Measurements from ENCODE around the gene RFPL3.

RFPL3 gene

DNA sequence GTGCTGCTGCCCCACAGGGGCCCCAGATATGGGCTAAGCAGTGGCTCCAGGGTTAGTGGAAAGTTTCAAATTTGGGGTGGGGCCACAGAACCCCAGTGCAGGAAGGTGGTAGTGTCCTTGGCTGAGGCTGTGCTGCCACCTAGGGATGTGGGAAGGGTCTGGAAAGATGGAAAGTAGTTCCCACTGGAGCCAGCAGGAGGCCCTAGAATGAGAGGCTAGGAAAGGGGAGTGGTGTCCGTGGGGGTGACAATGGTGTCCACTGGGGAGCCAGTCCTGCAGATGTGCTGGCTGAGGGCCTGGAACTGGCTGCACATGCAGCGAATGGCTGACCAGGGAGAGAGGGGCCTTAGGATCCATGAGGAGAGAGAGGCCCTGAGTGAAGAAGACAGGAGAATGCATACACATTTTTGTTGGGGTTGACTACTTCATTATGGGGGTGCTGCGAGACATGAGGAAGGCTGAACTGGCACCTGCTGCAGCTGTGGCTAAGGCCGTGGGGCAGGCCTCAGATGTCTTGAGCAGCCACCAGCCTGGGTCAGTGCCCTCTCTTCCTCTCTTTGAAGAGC, 21.1 kb downstream of the RFPL3 start:
- WGBS, result 57% methylated on average over 4 of the region's 4 CpGs
- DNase-seq, result peak; percentile 47
- Histone ChIP-seq H3K18ac (ENCODE audit: low read depth in 1 of 2, low read length in 2 of 2) (no peak overlapping the region), H3K4me3 (ENCODE audit: insufficient read depth in 1 of 2, low read depth in 1 of 2, low read length in 2 of 2) (no peak overlapping the region), H4K91ac (ENCODE audit: low read length) (no peak overlapping the region), H3K4me1 (ENCODE audit: control insufficient read depth, insufficient read depth, low read depth, low read length) (no peaks in the 10 kb centered on the region), H2BK15ac (ENCODE audit: low read depth, poor library complexity, severe bottlenecking) (no peak overlapping the region), H3K27ac (ENCODE audit: low read length, poor library complexity, severe bottlenecking) (no peak overlapping the region), H3K4ac (ENCODE audit: low read depth in 1 of 2, low read length in 2 of 2) (no peak overlapping the region), H3K79me1 (replicated peaks; ENCODE audit: low read length, poor library complexity, severe bottlenecking) (no peaks in the 10 kb centered on the region), H4K8ac (ENCODE audit: low read length) (no peak overlapping the region), H3K4me2 (ENCODE audit: low read length, poor library complexity, severe bottlenecking) (no peak overlapping the region), H2BK5ac (ENCODE audit: low read depth, low read length, poor library complexity, severe bottlenecking) (no peak overlapping the region), H2AK5ac (ENCODE audit: low read length, severe bottlenecking) (no peak overlapping the region), H2AFZ (ENCODE audit: low read depth, low read length) (no peak overlapping the region), H3K9ac (ENCODE audit: low read length) (no peak overlapping the region), H3K14ac (ENCODE audit: low read length in 2 of 2) (peak overlapping the region in 1 of 2 experiments; percentile 7), H3K23ac (ENCODE audit: low read length in 2 of 2) (no peak overlapping the region), H3K27me3 (ENCODE audit: control insufficient read depth in 1 of 2, insufficient read depth in 1 of 2, low read length in 2 of 2) (no peaks in the 10 kb centered on the region), H3K9me3 (ENCODE audit: control insufficient read depth, low read length) (no peaks in the 10 kb centered on the region), H2BK120ac (ENCODE audit: low read depth, low read length) (no peak overlapping the region), H3K36me3 (ENCODE audit: control insufficient read depth in 1 of 2, insufficient read depth in 2 of 2, low read depth in 1 of 2, low read length in 2 of 2) (no peaks in the 10 kb centered on the region), H2BK12ac (ENCODE audit: low read length in 2 of 2) (no peak overlapping the region)

DNA sequence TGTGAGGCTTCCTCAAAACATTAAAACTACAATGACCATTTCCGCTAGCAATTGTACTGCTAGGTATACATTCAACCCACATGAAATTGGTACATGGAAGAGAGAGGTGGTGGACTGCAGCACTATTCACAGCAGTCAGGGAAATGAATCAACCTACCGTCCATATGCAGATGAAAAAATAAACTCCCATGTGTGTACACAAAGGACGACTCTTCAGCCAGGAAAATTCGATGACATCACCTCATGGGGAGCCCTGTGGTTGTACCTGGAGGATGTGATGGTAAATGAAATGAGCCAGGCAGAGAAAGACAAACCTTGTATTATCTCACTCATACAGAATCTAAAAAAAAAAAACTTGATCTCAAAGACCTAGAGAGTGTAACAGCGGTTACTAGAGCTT, 23.3 kb downstream of the RFPL3 start:
- H3K4me2 ChIP-seq (ENCODE audit: low read length, poor library complexity, severe bottlenecking), result no peak overlapping the region
- H3K4ac ChIP-seq (ENCODE audit: low read depth in 1 of 2, low read length in 2 of 2), result no peak overlapping the region
- no peaks in the 10 kb centered on the region for H3K27me3 ChIP-seq (ENCODE audit: control insufficient read depth in 1 of 2, insufficient read depth in 1 of 2, low read length in 2 of 2)
- H2BK12ac ChIP-seq (ENCODE audit: low read length in 2 of 2), result no peak overlapping the region
- no peak overlapping the region for H4K8ac ChIP-seq (ENCODE audit: low read length)
- no peak overlapping the region for H2AFZ ChIP-seq (ENCODE audit: low read depth, low read length)
- H3K9ac ChIP-seq (ENCODE audit: low read length), result no peak overlapping the region
- no peaks in the 10 kb centered on the region for H3K79me1 ChIP-seq (replicated peaks; ENCODE audit: low read length, poor library complexity, severe bottlenecking)
- no peak for DNase-seq
- H3K18ac ChIP-seq (ENCODE audit: low read depth in 1 of 2, low read length in 2 of 2), result no peak overlapping the region
- no peaks in the 10 kb centered on the region for H3K4me1 ChIP-seq (ENCODE audit: control insufficient read depth, insufficient read depth, low read depth, low read length)
- H2BK120ac ChIP-seq (ENCODE audit: low read depth, low read length), result no peak overlapping the region
- H4K91ac ChIP-seq (ENCODE audit: low read length), result no peak overlapping the region
- H3K27ac ChIP-seq (ENCODE audit: low read length, poor library complexity, severe bottlenecking), result no peak overlapping the region
- no peak overlapping the region for H3K14ac ChIP-seq (ENCODE audit: low read length in 2 of 2)
- no peaks in the 10 kb centered on the region for H3K9me3 ChIP-seq (ENCODE audit: control insufficient read depth, low read length)
- WGBS, result 90% methylated on average over 2 of the region's 5 CpGs
- H2AK5ac ChIP-seq (ENCODE audit: low read length, severe bottlenecking), result no peak overlapping the region
- no peak overlapping the region for H2BK5ac ChIP-seq (ENCODE audit: low read depth, low read length, poor library complexity, severe bottlenecking)
- H2BK15ac ChIP-seq (ENCODE audit: low read depth, poor library complexity, severe bottlenecking), result no peak overlapping the region
- no peak overlapping the region for H3K23ac ChIP-seq (ENCODE audit: low read length in 2 of 2)
- H3K36me3 ChIP-seq (ENCODE audit: control insufficient read depth in 1 of 2, insufficient read depth in 2 of 2, low read depth in 1 of 2, low read length in 2 of 2), result peaks cover 7 to 10% of the 10 kb centered on the region in 2 experiments
- no peak overlapping the region for H3K4me3 ChIP-seq (ENCODE audit: insufficient read depth in 1 of 2, low read depth in 1 of 2, low read length in 2 of 2)

DNA sequence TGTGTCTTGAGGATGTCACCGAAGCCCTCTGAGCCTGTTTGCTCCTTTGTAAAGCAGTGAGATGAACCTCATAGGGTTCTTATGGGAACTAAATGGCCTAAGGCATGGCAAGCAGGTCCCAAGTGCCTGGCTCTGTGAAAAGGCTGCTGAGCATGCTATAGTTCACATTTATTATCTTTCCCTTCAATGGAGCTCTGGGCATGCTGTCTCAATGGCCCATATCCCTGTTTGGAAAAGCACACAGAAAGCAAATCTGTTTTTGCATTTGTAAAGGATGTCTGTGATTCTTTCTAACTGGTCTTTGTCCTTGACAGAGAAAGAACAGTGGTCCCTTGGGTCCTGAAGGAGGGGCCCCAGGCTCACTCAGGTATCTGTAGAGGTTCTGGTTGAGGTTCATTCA, 28.0 kb downstream of the RFPL3 start:
- H2AK5ac ChIP-seq (ENCODE audit: low read length, severe bottlenecking), result no peak overlapping the region
- no peak overlapping the region for H2AFZ ChIP-seq (ENCODE audit: low read depth, low read length)
- peaks cover 3% of the 10 kb centered on the region for H3K79me1 ChIP-seq (replicated peaks; ENCODE audit: low read length, poor library complexity, severe bottlenecking)
- WGBS, result 100% methylated on average over 1 of the region's 1 CpG
- no peaks in the 10 kb centered on the region for H3K4me1 ChIP-seq (ENCODE audit: control insufficient read depth, insufficient read depth, low read depth, low read length)
- H2BK15ac ChIP-seq (ENCODE audit: low read depth, poor library complexity, severe bottlenecking), result no peak overlapping the region
- no peak overlapping the region for H3K9ac ChIP-seq (ENCODE audit: low read length)
- H3K27me3 ChIP-seq (ENCODE audit: control insufficient read depth in 1 of 2, insufficient read depth in 1 of 2, low read length in 2 of 2), result no peaks in the 10 kb centered on the region
- H4K91ac ChIP-seq (ENCODE audit: low read length), result no peak overlapping the region
- H3K4me2 ChIP-seq (ENCODE audit: low read length, poor library complexity, severe bottlenecking), result no peak overlapping the region
- H3K27ac ChIP-seq (ENCODE audit: low read length, poor library complexity, severe bottlenecking), result no peak overlapping the region
- H3K18ac ChIP-seq (ENCODE audit: low read depth in 1 of 2, low read length in 2 of 2), result no peak overlapping the region
- no peak overlapping the region for H3K4ac ChIP-seq (ENCODE audit: low read depth in 1 of 2, low read length in 2 of 2)
- DNase-seq, result no peak
- H2BK12ac ChIP-seq (ENCODE audit: low read length in 2 of 2), result no peak overlapping the region
- H3K14ac ChIP-seq (ENCODE audit: low read length in 2 of 2), result no peak overlapping the region
- H2BK5ac ChIP-seq (ENCODE audit: low read depth, low read length, poor library complexity, severe bottlenecking), result no peak overlapping the region
- H2BK120ac ChIP-seq (ENCODE audit: low read depth, low read length), result no peak overlapping the region
- no peaks in the 10 kb centered on the region for H3K9me3 ChIP-seq (ENCODE audit: control insufficient read depth, low read length)
- no peak overlapping the region for H3K4me3 ChIP-seq (ENCODE audit: insufficient read depth in 1 of 2, low read depth in 1 of 2, low read length in 2 of 2)
- peaks cover 34 to 49% of the 10 kb centered on the region in 2 experiments for H3K36me3 ChIP-seq (ENCODE audit: control insufficient read depth in 1 of 2, insufficient read depth in 2 of 2, low read depth in 1 of 2, low read length in 2 of 2)
- H3K23ac ChIP-seq (ENCODE audit: low read length in 2 of 2), result no peak overlapping the region
- H4K8ac ChIP-seq (ENCODE audit: low read length), result no peak overlapping the region

DNA sequence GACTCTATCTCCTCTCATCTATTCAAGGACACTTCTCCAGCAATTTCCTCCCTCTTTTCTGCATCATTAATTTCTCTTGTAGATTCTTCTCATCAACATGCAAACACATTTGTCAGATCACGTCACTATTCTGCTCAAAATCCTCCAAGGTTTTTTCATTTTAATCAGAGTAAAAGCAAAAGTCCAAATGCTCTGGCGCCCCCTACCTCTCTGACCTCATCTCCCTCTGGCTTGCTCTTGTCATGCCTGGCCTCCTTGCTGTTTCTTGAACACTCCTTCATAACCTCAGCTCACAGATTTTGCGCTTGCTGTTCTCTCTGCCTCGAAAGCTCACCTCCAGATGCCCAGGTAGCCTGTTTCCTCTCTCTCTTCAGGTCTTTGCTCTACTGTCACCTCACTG, 32.0 kb downstream of the RFPL3 start:
- Histone ChIP-seq H3K4me2 (ENCODE audit: low read length, poor library complexity, severe bottlenecking) (no peak overlapping the region), H3K23ac (ENCODE audit: low read length in 2 of 2) (no peak overlapping the region), H4K8ac (ENCODE audit: low read length) (no peak overlapping the region), H3K27ac (ENCODE audit: low read length, poor library complexity, severe bottlenecking) (no peak overlapping the region), H3K36me3 (ENCODE audit: control insufficient read depth in 1 of 2, insufficient read depth in 2 of 2, low read depth in 1 of 2, low read length in 2 of 2) (peaks cover 54 to 85% of the 10 kb centered on the region in 2 experiments), H3K4me1 (ENCODE audit: control insufficient read depth, insufficient read depth, low read depth, low read length) (no peaks in the 10 kb centered on the region), H3K9ac (ENCODE audit: low read length) (no peak overlapping the region), H3K18ac (ENCODE audit: low read depth in 1 of 2, low read length in 2 of 2) (no peak overlapping the region), H2BK5ac (ENCODE audit: low read depth, low read length, poor library complexity, severe bottlenecking) (no peak overlapping the region), H4K91ac (ENCODE audit: low read length) (no peak overlapping the region), H3K27me3 (ENCODE audit: control insufficient read depth in 1 of 2, insufficient read depth in 1 of 2, low read length in 2 of 2) (no peaks in the 10 kb centered on the region), H3K4me3 (ENCODE audit: insufficient read depth in 1 of 2, low read depth in 1 of 2, low read length in 2 of 2) (no peak overlapping the region), H2BK12ac (ENCODE audit: low read length in 2 of 2) (no peak overlapping the region), H3K79me1 (replicated peaks; ENCODE audit: low read length, poor library complexity, severe bottlenecking) (peaks cover 12% of the 10 kb centered on the region), H3K14ac (ENCODE audit: low read length in 2 of 2) (no peak overlapping the region), H2AK5ac (ENCODE audit: low read length, severe bottlenecking) (no peak overlapping the region), H2AFZ (ENCODE audit: low read depth, low read length) (no peak overlapping the region), H2BK120ac (ENCODE audit: low read depth, low read length) (no peak overlapping the region), H3K4ac (ENCODE audit: low read depth in 1 of 2, low read length in 2 of 2) (no peak overlapping the region), H2BK15ac (ENCODE audit: low read depth, poor library complexity, severe bottlenecking) (no peak overlapping the region), H3K9me3 (ENCODE audit: control insufficient read depth, low read length) (no peaks in the 10 kb centered on the region)
- 78% methylated on average over 4 of the region's 4 CpGs for WGBS
- DNase-seq, result peak; percentile 20
